Sigmoid colon (tissue), 4 donors: ENCODE measurements around the gene MTOR.

ENCODE experiments used
- CTCF ChIP-seq, 4 experiments: fragments of 450-650 bp in 3 of 4; fragments of 200-600 bp in 1 of 4; IDR thresholded peaks; one replicate each; pipeline ENCODE4 v1.5.1; 2016 to 2019; ENCODE audit warnings: antibody characterized with exemption in 4 of 4, mild to moderate bottlenecking in 3 of 4, moderate library complexity in 2 of 4
- EP300 ChIP-seq, 4 donors: sonication (generic); formaldehyde crosslinking; IDR thresholded peaks; one replicate each; pipeline ENCODE4 v1.6.1; 2017; ENCODE audit warnings: antibody characterized with exemption in 4 of 4
- POLR2A ChIP-seq, 2 donors: fragments of 450-650 bp; IDR thresholded peaks; one replicate each; pipeline ENCODE4 v1.6.1; 2016; ENCODE audit warnings: antibody characterized with exemption in 2 of 2, mild to moderate bottlenecking in 2 of 2, moderate library complexity in 2 of 2
- POLR2AphosphoS5 ChIP-seq, 4 donors: sonication (generic); formaldehyde crosslinking; IDR thresholded peaks; one replicate each; pipeline ENCODE4 v1.6.1; 2017; ENCODE audit warnings: antibody characterized with exemption in 4 of 4

GRCh38 chr1:11295905-11296304, 33.6 kb upstream of the MTOR start:
- TF ChIP-seq CTCF (IDR thresholded peaks at IDR 0.05) (no peak), POLR2A (IDR thresholded peaks at IDR 0.05) (no peak), POLR2AphosphoS5 (IDR thresholded peaks at IDR 0.05) (no peak), EP300 (IDR thresholded peaks at IDR 0.05) (no peak)
